Cerebellar nuclear complex (tissue), 1 donor: ENCODE data around the gene IYD.

Experiments used
- DNase-seq, 2 experiments: peaks; one replicate each; lab custom pipeline; 2025; lab: John Stamatoyannopoulos, UW

Gene IYD

DNA sequence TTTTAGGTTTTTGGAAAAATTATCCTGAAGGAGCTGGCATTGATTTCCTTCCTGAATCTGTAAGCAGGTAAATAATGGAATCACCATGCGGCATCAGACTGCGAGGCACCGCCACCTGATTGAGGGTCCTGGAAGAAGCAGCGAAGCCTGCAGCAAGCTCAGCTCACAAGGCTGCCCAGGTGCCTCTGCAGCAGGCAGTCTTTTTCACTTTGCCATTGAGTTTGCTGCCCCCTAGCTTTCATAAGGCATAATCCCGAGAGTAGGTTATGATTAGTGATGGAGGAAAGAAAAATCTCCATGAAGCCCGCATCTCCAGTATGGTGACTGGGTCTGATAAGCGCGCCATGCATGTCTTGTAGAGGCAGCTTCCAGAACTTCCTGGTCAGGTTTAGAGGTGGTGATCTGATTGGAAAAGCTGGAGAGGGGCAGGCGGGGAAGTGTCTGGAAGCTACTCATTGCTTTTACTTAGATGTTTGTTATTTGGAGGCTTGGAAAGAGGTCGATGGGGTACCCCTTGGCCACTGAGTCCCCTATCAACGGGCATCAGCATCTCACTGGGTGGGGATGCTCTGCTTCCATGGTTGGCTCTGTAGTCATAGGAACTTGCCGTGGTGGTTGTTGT is 26.7 kb downstream of the IYD start:
- DNase-seq: no peak

DNA sequence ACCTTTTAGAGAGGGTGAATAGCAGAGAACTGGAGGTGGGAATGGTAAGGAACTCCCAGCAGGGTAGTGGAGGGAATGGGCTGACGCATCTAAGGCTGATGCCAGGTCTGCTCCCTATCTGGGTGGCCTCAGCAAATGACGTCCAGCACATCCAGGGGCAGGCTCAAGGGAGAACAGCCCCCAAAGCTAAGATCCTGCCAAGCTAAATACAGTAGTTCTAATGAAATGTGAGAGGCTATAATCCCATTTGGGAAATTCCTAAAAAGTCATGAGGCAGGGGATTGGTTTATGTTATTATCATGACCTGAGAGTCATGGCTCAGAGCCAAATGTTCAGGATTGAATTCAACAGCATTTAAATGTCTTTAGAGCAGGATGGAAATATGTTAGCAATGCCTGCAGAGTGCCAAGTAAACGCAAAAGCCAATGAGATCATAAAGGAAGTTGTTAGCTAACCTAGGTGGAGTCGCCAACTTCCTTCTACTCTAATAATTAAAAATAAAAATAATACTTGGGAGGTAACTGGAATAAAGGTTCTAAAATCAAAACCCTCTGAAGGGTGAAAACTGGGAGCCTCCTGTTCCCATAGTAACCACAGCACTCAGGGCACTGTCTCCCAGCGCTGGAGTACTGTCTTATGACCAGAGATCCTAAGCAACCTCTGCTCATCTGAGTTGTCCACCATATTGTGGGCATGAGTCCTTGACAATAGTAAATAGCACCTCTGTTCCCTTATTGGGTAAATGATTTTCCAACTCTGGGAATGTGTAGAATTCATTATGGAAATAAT is 34.8 kb downstream of the IYD start:
- no peak for DNase-seq

DNA sequence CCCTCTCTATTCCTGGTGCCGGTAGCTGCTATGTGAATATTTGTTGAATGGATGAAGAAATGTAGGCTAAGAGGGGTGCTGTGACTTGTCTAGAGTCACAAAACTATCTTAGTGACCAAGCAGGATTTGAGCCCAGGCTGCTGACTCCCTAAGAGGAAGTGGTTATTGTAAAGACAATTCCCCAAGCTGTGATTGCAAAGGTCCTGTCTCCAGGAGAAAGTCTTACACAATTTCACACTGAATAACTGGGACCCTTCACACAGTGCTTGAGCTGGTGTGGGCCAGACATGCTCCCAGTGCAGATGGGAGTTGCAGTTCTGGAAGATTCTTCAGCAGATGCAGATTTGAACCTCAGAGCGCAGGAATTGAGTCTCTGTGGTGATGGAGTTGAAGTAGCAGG is 38.1 kb downstream of the IYD start:
- no peak for DNase-seq

DNA sequence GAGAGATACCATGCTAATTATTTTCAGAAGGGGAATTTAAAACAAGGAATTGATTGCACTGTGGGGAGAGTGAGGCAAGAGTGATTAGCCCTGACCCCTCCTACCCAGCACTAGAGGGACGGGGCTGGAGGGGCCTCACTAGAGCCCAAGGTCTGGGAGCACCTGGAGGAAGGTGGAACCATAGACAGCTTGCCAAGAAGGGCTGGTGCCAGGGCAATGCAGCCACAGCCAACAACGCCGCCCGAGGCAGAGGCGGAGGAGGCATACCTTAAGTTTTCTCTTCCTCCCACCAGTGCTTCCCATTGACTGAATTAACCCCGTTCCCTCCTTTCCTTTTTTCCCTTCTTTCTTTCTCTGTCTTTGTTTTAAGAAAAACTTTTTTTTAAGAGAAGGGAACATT is 40.0 kb downstream of the IYD start:
- DNase-seq: no peak

DNA sequence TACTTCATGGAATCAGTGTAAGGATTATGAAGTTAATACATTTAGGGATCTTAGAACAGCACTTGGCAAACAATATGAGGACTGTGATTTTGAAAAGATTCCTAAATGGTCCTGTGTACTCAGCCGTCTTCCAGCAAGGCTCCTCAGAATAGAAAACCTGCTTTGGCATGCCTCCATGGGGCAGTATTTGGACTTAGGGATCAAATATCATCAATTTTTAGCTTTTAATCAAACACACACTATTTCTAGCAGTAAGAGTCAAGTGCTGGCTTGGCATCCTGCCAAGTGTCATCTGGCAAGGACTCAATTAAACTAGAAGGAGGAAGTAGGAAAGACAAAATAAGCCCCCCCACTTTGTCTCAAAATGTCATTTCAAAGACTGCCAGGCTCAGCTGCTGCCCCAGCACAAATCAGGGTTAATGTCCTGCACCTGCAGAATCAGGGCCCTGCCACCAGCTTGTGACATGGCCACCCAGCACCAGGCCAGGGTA is 40.8 kb downstream of the IYD start:
- no peak for DNase-seq

DNA sequence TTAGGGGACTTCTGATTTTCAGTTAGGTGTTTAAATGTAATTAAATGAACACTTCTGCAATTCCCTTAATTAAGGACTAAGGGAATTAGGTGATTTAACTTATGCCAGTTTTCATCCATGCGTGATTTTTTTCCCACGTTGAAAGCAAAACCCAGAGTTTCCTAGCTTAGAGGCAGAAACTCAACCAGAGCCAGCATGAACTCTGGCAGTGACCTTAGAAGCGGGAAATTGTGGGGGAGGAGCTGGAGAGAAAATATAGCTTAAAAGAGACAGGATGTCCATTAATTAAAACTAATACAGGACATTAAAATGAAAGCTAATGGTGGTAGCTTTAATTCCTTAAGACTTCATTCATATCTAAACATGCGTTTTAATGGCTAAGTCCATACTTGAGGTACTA is 41.6 kb downstream of the IYD start:
- no peak for DNase-seq

DNA sequence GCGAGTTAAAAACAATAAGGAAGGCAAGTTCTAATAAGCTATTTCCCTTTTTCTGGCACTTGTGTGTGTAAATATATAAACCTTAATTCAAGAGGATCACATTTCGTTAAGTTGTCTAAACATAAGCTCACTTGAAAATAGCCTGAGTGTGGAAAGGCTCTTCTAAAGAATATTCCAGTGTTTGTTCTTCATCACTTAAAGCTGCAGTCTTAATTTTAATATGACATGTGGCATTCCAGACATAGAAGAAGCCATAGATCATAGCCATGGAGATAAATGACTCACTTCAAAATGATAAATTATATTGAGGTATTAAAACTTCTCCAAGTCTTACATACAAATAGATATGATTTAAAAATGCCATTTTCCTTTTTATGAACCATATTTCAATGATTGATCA is 42.1 kb downstream of the IYD start:
- DNase-seq: no peak

DNA sequence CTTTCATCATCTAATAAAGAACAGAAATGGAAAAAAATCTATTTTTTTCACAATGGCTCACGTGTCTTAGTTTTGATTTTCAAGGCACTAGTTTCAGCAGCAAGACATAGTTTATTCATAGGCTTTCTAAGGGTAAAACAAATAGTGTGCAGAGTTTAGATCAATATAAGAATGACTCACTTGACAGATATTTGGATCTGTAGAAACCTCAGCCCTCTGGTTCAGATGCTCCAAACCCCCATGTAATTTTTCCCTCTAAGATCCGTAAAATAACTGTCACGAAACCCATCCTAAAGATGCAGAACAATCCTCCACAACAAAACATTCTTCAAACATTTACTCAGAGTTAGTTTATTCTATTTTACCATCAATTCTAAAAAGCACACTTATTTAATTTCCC is 43.4 kb downstream of the IYD start:
- no peak for DNase-seq

DNA sequence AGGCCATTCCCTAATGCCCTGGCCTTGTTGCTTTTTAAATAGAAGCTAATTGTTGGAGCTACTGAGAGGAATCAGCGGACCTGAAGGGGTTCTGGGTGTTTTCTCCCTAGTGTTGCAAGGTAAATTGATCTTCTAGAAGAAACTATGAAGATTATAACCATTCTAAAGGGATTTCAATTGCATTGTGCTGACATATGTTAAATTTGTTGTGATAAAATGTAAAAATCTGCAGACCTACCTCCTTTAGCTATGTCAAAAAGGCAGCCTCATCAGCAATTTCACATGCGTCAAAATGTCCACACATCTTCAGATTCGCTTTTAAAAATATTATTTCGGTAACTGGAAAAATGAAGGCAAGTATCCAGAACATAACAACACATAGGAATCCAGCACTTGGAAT is 44.4 kb downstream of the IYD start:
- no peak for DNase-seq

DNA sequence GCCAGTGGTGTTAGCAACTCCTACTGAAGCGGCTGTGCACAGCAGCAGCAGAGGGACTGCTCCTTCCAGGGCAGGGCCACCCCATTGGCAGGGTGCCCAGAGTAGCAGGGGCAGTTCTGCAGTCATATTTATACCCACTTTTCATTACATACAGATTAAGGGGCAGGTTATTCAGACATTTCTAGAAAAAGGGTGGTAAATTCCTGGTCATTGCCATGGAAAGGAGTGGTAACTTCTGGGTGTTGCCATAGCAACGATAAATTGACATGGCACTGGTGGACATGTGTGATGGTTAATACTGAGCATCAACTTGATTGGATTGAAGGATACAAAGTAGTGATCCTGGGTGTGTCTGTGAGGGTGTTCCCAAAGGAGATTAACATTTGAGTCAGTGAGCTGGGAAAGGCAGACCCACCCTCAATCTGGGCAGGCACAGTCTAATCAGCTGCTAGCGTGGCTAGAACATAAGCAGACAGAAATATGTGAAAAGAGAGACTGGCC is 45.0 kb downstream of the IYD start:
- DNase-seq: no peak

DNA sequence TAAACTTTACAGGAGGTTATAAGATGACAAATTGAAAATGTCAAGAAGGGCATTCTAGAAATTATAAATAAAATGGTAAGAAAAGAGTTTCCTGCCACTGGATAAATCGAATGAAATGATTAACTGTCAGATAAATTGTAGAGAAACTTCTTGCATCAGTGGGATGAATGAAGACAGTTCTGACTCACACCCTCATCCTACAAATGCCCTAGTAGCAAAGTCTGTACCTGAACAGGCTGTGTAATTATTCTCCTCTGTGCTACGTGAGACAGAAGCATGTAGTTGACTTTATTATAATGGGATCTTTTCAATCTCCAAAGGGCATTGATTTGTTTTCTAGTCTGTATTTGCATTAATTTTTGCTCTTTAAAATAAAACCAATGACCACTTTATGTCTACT is 47.3 kb downstream of the IYD start:
- no peak for DNase-seq

DNA sequence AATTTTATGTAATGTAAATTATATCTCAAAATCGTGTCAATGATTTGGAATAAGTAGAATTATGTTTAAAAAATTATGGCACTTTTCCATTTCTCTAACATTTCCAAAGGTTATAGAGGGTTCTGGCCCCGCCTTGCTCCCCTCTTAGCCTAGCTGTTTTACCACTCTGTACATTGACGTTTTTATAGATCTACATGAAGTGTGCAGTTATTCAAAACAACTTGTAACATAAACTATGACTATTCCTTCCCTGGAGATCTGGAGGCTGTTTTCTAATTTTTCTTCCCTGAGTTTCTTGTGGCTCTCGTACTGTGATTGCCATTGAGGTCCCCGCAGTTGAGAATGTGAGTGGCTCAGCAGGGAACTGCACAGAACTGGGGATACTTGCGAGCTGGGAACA is 48.4 kb downstream of the IYD start:
- no peak for DNase-seq

DNA sequence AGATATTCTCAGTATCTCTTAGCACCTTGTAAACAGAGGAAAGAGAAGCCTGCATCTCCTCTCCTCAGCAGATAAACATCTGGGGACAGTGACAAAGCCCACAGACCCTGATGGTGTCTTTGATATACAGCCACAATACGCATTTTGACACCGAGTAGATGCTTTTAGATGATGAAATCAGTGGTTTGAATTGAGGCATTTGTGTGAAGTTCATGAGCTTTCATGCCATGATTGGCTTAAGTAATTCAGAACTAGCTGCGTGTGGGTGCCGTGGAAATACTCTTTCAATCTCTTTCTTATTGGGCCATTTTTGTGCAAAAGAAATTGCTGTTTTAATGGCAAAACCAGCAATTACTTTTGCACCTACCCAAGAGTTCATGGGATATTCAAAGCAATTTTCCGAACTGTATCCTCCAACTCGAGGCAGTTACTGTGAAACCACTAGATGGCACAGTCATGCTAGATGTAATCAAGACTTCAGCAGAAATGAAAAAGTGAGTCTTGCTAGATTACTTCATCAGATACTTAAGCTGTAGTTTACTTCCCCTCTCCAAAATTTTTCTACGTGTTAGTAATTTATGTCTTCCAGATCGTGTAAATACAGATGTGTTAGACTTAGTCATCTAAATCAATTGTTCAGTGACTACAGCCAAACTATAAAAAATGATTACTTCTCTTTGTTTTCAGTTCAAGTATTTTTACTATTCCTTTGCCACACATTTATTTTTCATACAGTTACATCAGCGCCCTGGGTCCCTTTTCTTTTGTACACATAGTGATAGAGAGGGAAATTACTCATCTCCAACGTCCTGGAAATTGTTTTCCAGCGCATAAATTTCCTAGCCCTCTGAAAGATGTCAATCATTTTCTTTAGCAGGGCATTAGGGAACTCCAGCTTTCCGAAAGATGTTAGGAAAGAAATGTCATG is 49.4 kb downstream of the IYD start:
- no peak for DNase-seq

DNA sequence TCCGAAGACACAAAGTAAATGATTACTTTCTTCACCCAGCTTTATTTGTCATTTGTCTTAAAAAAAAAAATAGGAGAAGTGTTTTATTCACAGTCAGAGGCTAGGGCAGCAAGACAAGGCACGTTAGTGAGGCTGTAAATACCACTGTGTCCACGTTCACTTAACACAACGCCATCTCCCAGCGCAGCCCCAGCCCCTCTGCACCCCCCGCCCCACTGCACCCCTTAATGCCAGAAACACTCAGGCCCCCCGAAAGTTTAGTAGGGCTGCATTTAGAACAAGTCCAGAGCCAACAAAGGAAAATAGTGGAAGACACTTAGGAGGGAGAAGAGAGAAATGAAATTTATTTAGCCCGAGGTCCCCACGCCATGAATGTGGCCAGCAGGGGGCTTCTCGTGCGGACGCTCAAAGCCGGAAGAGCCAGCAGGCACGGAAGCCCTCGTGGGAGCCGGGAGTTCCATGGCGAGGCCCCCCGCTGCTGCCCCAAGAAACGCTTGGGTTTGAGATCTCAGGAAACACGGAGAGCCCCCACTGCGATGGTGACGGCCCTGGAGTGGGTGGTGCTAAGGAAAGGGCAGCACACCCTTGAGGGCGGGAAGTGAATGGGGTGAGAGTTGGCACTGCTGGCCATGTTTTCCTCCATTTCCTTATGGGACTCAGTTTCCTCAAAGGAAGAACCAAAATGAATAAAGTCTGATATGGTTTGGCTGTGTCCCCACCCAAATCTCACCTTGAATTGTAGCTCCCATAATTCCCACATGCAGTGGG is 50.2 kb downstream of the IYD start:
- no peak for DNase-seq

DNA sequence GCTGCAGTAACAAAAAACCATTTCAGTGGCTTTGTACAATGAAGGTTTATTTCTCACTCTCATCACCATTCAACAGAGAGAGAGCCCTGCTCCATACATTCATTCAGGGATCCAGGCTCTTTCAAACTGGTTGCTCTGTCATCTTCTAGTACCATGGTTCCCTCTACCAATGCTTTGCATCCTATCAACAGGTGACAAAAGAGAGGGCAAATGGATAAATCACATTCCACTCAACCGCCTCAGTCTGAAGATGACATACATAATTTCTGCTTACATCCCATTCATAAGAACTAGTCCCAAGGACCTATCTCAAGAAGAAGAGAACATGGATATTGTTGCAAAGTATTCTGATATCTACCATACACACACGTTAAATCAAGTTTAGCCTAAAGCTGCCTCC is 51.6 kb downstream of the IYD start:
- DNase-seq: no peak

DNA sequence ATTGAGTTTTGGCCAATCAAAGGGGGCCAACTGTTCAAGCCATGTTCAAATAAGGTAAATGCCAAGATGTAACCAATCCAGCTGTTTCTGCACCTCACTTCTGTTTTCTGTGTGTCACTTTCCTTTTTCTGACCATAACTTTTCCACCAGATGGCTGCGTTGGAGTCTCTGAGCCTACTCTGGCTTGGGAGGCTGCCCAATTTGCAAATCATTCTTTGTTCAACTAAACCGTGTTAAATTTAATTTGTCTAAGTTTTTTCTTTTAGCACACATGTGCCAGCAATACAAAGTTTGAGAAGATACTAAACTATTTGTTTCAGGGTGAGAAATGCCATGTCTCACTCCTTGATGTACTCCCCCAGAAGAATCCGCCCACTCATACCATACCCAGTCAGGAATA is 52.1 kb downstream of the IYD start:
- DNase-seq: no peak

DNA sequence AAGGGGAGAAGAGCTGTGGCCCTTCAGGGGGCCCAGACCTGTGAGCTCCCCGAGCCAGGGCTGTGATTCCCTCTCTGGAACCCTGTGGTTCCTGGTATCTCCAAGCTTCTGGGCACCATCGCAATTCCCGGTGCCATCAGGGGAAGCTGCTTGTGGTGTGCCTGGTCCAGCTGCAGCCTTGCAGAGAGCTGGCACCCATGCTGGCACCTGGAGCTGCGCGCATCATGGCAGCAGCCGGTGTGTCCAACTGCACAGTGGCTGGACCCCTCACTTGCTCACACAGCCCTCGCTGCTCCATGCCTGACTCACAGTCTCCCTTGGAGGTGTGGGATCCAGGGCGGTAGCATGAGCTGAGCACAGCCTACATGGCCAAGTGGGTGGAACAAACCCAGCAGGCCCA is 56.7 kb downstream of the IYD start:
- no peak for DNase-seq

DNA sequence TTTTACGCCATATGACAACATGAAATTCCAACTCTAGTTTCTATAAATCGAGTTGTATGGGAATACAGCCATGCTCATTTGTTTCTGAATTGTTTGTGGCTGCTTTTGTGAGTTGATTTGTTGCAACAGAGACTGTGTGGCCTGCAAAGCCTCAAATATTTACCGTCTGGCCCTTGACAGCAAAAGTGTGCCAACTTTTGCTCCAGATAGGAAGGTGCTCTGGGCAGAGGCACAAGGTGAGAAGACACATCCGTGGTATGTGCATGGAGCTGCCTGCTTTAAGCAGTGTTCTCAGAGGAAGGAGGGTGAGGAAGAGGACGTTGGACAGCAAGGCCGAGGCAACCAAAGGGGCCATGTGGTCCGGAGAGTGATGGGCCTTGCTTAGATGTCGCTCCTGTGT is 57.4 kb downstream of the IYD start:
- DNase-seq: no peak

DNA sequence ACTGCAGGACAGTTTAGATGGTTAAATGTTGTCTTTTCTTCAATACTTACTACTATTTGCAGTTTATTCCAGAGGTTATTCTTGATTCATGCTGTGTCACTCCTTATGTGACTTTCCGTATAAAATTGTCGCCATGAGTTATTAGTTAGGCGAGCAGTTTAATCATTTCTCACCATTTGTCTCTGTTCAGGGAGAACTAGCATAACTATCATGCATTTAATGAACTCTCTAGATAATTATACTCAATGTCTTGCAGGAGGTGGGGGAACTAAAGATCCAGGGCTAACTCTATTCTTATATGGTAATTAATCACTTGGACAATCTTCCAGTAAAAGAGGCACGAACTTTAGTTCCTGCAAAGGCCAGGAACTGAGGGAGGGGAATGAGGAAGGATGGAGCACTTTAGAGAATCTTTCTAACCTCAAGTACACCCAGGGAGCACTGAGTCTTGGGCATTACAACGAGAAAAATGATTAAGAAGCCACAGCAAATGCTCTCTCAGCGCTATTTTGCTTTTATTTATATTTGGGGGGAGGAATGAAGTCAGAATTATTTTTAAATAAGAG is 58.3 kb downstream of the IYD start:
- no peak for DNase-seq

DNA sequence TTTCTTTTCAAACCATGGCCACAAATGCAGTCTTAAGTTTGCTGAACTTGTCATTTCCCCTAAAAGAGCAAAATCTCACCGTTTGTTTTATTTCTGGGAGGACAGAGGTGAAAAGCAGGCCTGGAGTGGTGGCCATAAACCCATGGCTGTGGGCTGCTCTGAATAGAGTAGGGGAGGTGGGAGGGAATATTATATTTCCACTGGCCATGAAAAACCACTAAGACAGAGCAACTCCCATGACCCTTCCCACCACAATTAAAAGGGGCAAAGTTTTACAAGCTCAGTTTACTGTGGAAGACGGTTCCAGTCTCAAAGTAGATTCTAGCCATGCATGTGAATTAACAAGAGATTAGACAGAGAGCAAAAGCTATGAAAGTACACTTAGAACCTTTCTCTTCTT is 59.0 kb downstream of the IYD start:
- no peak for DNase-seq

DNA sequence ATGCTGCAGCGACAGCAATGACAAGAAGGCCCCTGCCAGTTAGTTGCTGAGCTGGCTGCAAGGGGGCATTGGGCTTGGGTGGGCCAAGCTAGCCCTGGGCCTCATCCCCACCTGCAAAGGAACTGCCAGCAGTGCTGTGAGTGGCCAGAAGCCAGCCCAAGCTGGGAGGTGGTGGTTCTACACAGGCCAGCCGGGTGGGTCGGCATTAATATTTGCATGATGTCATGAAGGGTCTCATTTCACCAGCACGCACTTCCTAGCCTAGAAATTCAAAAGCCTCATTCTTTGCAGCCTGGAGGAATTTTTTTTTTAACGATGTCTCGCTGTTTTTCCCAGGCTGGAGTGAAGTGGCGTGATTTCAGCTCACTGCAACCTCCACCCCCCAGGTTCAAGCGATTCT is 62.0 kb downstream of the IYD start:
- DNase-seq: no peak
